Mucosa of stomach (tissue), 1 donor: ENCODE results near the gene MOG.
A peak's percentile ranks its signal among the peaks of the same experiment; 100 is the strongest.

ENCODE experiments used
- H3K27me3 ChIP-seq: one replicate; pipeline ENCODE4 v1.7.0; 2013; ENCODE audit warnings: mild to moderate bottlenecking, low read length; ENCODE audit not compliant: control insufficient read depth, insufficient read depth
- H3K36me3 ChIP-seq: one replicate; pipeline ENCODE4 v1.7.0; 2013; ENCODE audit warnings: low read length; ENCODE audit not compliant: control insufficient read depth, insufficient read depth
- H3K4me1 ChIP-seq: one replicate; pipeline ENCODE4 v1.7.0; 2013; ENCODE audit warnings: mild to moderate bottlenecking, low read length; ENCODE audit not compliant: control insufficient read depth, insufficient read depth
- H3K4me3 ChIP-seq: one replicate; pipeline ENCODE4 v1.7.0; 2013; ENCODE audit warnings: low read length
- H3K9ac ChIP-seq: one replicate; pipeline ENCODE4 v1.7.0; 2013; ENCODE audit warnings: mild to moderate bottlenecking, low read length, moderate library complexity
- H3K9me3 ChIP-seq: one replicate; pipeline ENCODE4 v1.7.0; 2013; ENCODE audit warnings: mild to moderate bottlenecking, low read length, moderate library complexity; ENCODE audit not compliant: control insufficient read depth
- donor health status: Pancreatic carcinoma.

The MOG gene

DNA sequence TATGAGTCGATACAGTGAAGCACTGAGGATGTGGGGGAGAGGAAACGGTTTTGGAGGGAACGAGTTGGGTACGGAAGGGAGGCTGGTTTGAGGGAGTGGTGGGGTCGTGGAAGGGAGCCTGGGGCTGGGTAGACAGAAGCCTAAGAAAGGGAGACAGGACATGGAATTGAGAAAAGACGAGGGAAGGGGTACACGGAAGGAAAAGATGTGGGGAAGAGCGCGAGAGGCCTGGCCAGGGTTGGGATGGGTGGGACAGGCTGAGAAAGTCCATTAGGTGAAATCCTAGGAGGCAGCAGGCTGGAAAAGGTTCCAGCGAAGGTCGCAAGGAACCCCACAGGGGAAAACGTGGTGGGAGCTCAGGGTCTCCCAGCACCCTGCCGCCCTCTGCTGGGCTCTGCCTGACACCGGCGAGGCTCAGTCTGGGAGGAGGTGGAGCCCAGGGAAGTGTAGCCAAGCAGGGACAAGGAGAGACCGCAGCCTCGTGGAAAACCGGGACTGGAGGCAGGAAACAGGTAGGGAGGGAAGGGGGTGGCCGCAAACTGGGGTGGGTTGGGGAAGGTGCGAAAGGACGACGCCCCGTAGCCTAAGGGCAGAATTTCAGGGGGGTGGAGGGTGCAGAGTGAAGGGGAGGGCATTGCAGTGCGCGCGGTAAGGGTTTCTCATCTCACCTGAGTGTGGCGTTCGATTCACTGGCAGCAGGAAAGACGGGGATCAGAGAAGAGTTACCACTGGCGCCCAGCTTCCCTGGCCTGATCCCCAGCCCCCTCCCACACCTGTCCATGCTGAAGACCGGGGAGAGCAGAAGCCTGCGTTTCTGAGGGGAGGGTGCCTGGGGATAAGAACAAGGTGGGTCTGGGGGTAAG, 28.2 kb upstream of the MOG start:
- Histone ChIP-seq H3K9ac (peak overlapping the region; percentile 47), H3K4me3 (no peak overlapping the region), H3K4me1 (peaks cover 29% of the 10 kb centered on the region), H3K36me3 (no peaks in the 10 kb centered on the region), H3K27me3 (peaks cover 19% of the 10 kb centered on the region), H3K9me3 (no peaks in the 10 kb centered on the region)

- peaks cover 30% of the 10 kb centered on the region for H3K4me1 ChIP-seq
- H3K36me3 ChIP-seq: no peaks in the 10 kb centered on the region
- H3K27me3 ChIP-seq: peaks cover 19% of the 10 kb centered on the region
- H3K4me3 ChIP-seq: no peak overlapping the region
- no peaks in the 10 kb centered on the region for H3K9me3 ChIP-seq
- no peak overlapping the region for H3K9ac ChIP-seq
Measured at GRCh38 chr6:29629571-29629970, 27.3 kb upstream of the MOG start.

GRCh38 chr6:29630315-29630714, 26.6 kb upstream of the MOG start:
- H3K36me3 ChIP-seq: no peaks in the 10 kb centered on the region
- no peak overlapping the region for H3K9ac ChIP-seq
- H3K4me3 ChIP-seq: no peak overlapping the region
- H3K9me3 ChIP-seq: no peaks in the 10 kb centered on the region
- peaks cover 19% of the 10 kb centered on the region for H3K27me3 ChIP-seq
- H3K4me1 ChIP-seq: peaks cover 30% of the 10 kb centered on the region

DNA sequence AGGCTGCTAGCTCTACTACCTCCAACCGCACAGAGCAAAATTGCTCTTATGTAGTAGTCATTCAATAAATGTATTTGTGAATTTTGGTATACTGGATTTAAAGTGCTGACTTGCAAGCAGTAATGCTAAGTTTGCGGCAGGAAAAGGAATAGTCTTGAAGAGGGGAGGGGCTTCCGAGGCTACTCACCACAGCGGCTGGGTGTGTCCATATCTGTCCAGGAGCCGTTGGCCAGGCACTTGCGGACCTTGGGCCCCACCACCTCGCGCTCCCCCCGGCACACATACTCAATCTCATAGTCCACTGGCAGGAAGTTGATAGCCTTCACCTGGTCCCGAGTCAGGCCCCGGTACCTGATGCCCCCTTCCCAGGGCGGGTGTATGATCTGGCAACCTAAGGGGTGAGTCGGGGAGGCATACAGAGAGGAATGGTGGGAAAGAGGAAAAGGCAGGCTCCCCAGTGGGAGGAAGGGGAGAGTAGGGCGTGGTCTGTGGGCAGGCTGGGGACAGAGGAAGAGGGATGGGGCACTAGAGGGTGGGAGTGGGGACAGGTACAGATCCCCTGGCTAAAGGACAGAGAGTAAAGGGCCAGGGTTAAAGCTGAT, 25.6 kb upstream of the MOG start:
- peaks cover 19% of the 10 kb centered on the region for H3K27me3 ChIP-seq
- H3K4me1 ChIP-seq: peaks cover 30% of the 10 kb centered on the region
- H3K9ac ChIP-seq: no peak overlapping the region
- no peak overlapping the region for H3K4me3 ChIP-seq
- no peaks in the 10 kb centered on the region for H3K9me3 ChIP-seq
- H3K36me3 ChIP-seq: no peaks in the 10 kb centered on the region

- Histone ChIP-seq H3K9ac (peak overlapping the region; percentile 38), H3K4me1 (peaks cover 30% of the 10 kb centered on the region), H3K27me3 (peaks cover 16% of the 10 kb centered on the region), H3K36me3 (no peaks in the 10 kb centered on the region), H3K9me3 (no peaks in the 10 kb centered on the region), H3K4me3 (peak overlapping the region; percentile 46)
Measured at GRCh38 chr6:29631860-29632731, 24.8 kb upstream of the MOG start.

GRCh38 chr6:29632789-29633533, 23.9 kb upstream of the MOG start, which contains the start of gene GABBR1:
Gene GABBR1 (minus strand): TSS chr6:29633183. CDS start chr6:29632385, 798 bp downstream.
- no peaks in the 10 kb centered on the region for H3K9me3 ChIP-seq
- H3K4me3 ChIP-seq: peak within 1 kb of the TSS; percentile 46
- H3K9ac ChIP-seq: peak within 1 kb of the TSS; percentile 38
- peaks cover 30% of the 10 kb centered on the region for H3K4me1 ChIP-seq
- no peaks in the 10 kb centered on the region for H3K36me3 ChIP-seq
- peaks cover 10% of the 10 kb centered on the region for H3K27me3 ChIP-seq

GRCh38 chr6:29633534-29633905, 23.4 kb upstream of the MOG start:
- peaks cover 27% of the 10 kb centered on the region for H3K4me1 ChIP-seq

DNA sequence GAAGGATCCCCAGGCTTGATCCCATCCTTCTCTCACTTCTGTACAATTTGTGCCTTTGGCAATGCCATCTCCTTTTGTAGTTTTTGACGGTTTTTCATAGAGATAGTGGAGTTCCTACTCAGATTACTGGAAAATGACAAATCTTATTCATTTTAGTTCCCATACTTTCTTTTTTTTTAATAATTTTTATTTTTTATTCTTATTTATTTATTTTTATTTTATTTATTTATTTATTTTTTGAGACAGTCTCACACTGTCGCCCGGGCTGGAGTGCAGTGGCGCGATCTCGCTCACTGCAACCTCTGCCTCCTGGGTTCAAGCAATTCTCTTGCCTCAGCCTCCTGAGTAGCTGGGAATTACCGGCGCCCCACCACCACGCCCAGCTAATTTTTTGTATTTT, 19.6 kb upstream of the MOG start:
- H3K27me3 ChIP-seq: no peaks in the 10 kb centered on the region

More at GRCh38 chr6:29633534-29633905, 23.4 kb upstream of the MOG start:
- H3K9ac ChIP-seq: peak overlapping the region; percentile 38
- H3K4me3 ChIP-seq: peak overlapping the region; percentile 18
- no peaks in the 10 kb centered on the region for H3K9me3 ChIP-seq
- H3K36me3 ChIP-seq: no peaks in the 10 kb centered on the region
- peaks cover 10% of the 10 kb centered on the region for H3K27me3 ChIP-seq

DNA sequence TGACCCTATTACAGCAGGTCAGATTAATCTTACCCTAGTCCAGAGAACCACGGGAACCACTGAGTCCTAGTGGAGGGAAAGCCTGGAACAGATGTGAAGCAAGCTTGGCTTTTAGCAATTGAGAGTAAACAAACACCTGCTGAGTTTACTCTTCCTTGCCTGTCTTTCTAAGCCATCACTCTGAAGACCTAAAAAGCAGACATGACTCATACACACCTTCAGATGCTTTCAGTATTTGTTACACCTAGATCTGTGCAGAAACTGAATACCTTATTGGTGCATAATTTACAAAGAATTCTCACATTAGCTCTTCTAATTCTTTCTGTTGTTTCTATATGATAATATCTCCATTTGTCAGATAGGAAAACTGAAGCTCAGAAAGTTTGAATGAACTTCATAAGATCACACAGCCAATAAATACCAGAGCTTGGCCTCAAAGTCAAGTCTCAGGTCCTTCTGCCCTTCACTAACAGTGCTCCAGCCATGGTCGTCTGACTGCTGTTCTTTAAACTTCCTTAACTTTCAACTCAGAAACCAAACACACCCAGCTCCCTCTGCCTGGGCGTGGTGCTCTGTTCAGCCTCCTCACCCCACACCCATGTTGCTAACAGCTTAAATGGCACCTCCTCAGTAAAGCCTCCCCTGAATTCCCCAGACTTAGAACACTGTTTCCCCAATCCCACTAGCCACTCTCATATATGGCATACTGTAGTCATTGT, 15.3 kb upstream of the MOG start:
- Histone ChIP-seq H3K9me3 (no peaks in the 10 kb centered on the region), H3K36me3 (no peaks in the 10 kb centered on the region), H3K9ac (no peak overlapping the region), H3K27me3 (no peaks in the 10 kb centered on the region), H3K4me1 (peaks cover 6% of the 10 kb centered on the region), H3K4me3 (no peak overlapping the region)

More for the DNA sequence above, 19.6 kb upstream of the MOG start:
- peaks cover 12% of the 10 kb centered on the region for H3K4me1 ChIP-seq
- H3K36me3 ChIP-seq: no peaks in the 10 kb centered on the region
- no peaks in the 10 kb centered on the region for H3K9me3 ChIP-seq
- no peak overlapping the region for H3K4me3 ChIP-seq
- no peak overlapping the region for H3K9ac ChIP-seq

GRCh38 chr6:29647927-29648642, 8.8 kb upstream of the MOG start:
- Histone ChIP-seq H3K9ac (no peak overlapping the region), H3K9me3 (no peaks in the 10 kb centered on the region), H3K4me3 (no peak overlapping the region), H3K4me1 (peaks cover 4% of the 10 kb centered on the region), H3K36me3 (no peaks in the 10 kb centered on the region), H3K27me3 (no peaks in the 10 kb centered on the region)
